Measurements from ENCODE around the gene SCGB1A1. TPM values are rescaled to one million over a fixed set of nuclear protein-coding genes. Genes with fewer than 3 reads are reported as not detected.

Gene SCGB1A1
- total RNA-seq, 1 experiment from 2014 or later, result not detected

DNA sequence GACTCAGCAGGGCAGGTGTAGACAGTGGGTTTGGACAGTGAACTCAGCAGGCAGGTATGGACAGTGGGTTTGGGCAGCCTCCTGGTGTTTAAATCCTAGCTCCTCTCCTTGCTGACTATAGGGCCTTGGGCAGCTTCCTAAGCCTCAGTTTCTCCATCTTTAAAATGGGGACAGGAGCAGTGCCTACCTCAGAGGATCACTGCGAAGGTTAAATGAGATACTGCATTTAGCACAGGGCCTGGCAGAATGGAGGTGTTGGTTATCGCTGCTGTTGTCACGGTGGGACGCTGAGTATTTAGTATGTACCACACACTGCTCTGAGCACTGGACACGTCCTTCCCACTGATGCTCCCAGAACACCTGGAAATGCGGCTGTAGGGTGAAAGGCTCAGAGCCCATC lies 14.4 kb upstream of the SCGB1A1 start:
- intact Hi-C loops (cut with micrococcal nuclease; ENCODE audit: unreplicated experiment), result no loop called here
- CTCF ChIA-PET, result interaction anchor here (0.7 kb wide), 1 partner anchor 15 kb away, joined by 4 read pairs; no protein-coding TSS in a partner anchor

DNA sequence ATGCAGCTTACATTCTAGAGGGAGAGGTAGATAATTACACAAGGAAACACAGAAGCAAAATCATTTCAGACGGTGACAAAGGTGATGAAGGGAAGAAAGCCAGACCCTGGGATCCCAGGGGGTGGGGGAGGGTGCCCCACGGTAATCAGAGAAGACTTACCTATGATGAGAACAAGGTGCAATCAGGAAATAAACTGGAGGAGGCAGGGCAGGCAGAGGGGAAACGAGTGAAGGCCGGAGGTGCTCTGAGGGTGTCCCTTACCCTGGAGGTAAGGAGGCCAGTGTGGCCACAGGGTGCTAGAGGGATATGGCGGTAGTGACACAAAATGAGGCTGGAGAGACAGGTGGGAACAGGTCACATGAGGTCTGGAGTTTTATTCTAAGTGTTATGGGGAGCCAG lies 13.9 kb upstream of the SCGB1A1 start:
- TF ChIP-seq, protein P1, sequence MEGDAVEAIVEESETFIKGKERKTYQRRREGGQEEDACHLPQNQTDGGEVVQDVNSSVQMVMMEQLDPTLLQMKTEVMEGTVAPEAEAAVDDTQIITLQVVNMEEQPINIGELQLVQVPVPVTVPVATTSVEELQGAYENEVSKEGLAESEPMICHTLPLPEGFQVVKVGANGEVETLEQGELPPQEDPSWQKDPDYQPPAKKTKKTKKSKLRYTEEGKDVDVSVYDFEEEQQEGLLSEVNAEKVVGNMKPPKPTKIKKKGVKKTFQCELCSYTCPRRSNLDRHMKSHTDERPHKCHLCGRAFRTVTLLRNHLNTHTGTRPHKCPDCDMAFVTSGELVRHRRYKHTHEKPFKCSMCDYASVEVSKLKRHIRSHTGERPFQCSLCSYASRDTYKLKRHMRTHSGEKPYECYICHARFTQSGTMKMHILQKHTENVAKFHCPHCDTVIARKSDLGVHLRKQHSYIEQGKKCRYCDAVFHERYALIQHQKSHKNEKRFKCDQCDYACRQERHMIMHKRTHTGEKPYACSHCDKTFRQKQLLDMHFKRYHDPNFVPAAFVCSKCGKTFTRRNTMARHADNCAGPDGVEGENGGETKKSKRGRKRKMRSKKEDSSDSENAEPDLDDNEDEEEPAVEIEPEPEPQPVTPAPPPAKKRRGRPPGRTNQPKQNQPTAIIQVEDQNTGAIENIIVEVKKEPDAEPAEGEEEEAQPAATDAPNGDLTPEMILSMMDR (IDR thresholded peaks at IDR 0.05; ENCODE audit: unreplicated experiment), result no peak
- peaks cover 9% of the 10 kb centered on the region for H3K4me1 Mint-ChIP-seq (ENCODE audit: low read depth, unreplicated experiment)
- H3K36me3 Mint-ChIP-seq (ENCODE audit: insufficient read depth, unreplicated experiment), result no peaks in the 10 kb centered on the region
- no peaks in the 10 kb centered on the region for H3K9me3 Mint-ChIP-seq (ENCODE audit: low read depth, unreplicated experiment)
- no TSS peak for BruUV-seq (replicated peaks)
- H3K27ac Mint-ChIP-seq (ENCODE audit: unreplicated experiment), result no peak overlapping the region
- no peak overlapping the region for H3K4me3 Mint-ChIP-seq (ENCODE audit: low read depth, unreplicated experiment)
- intact Hi-C loops (cut with micrococcal nuclease; ENCODE audit: unreplicated experiment), result no loop called here
- no peak for DNase-seq
- CTCF ChIA-PET, result interaction anchor here (0.7 kb wide), 1 partner anchor 14 kb away, joined by 4 read pairs; no protein-coding TSS in a partner anchor
- peaks cover 37% of the 10 kb centered on the region for H3K27me3 Mint-ChIP-seq (ENCODE audit: unreplicated experiment)

More for the DNA sequence above, 14.4 kb upstream of the SCGB1A1 start:
- H3K9me3 Mint-ChIP-seq (ENCODE audit: low read depth, unreplicated experiment), result no peaks in the 10 kb centered on the region
- no TSS peak for BruUV-seq (replicated peaks)
- H3K27ac Mint-ChIP-seq (ENCODE audit: unreplicated experiment), result no peak overlapping the region
- peaks cover 9% of the 10 kb centered on the region for H3K4me1 Mint-ChIP-seq (ENCODE audit: low read depth, unreplicated experiment)
- H3K36me3 Mint-ChIP-seq (ENCODE audit: insufficient read depth, unreplicated experiment), result no peaks in the 10 kb centered on the region
- peaks cover 37% of the 10 kb centered on the region for H3K27me3 Mint-ChIP-seq (ENCODE audit: unreplicated experiment)
- no peak overlapping the region for H3K4me3 Mint-ChIP-seq (ENCODE audit: low read depth, unreplicated experiment)
- DNase-seq, result no peak
- TF ChIP-seq, protein P1 (IDR thresholded peaks at IDR 0.05; ENCODE audit: unreplicated experiment), result no peak

DNA sequence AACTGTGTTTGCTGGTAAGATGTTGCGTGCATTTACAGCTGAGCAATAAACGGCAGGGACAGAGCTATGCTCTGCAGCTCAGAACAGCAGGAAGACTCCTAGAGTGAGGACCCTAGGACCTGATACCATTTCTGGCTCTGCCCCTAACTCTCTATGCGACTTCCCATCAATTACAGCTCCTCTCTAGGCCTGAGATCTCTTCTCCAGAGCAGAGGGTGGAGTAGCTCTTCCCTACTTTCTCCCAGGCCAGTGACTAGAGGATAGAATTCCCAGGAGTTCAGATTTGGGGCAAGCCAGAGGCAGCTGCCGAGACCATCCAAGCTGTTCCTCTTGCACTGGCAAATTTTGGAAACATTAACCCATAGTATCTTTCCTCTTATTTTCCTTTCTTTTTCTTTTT lies 12.8 kb upstream of the SCGB1A1 start:
- Mint-ChIP-seq H3K4me3 (ENCODE audit: low read depth, unreplicated experiment) (no peak overlapping the region), H3K27me3 (ENCODE audit: unreplicated experiment) (peaks cover 37% of the 10 kb centered on the region), H3K36me3 (ENCODE audit: insufficient read depth, unreplicated experiment) (no peaks in the 10 kb centered on the region), H3K9me3 (ENCODE audit: low read depth, unreplicated experiment) (no peaks in the 10 kb centered on the region), H3K4me1 (ENCODE audit: low read depth, unreplicated experiment) (peaks cover 9% of the 10 kb centered on the region), H3K27ac (ENCODE audit: unreplicated experiment) (no peak overlapping the region)
- BruUV-seq (replicated peaks), result no TSS peak
- intact Hi-C loops (cut with micrococcal nuclease; ENCODE audit: unreplicated experiment), result no loop called here
- TF ChIP-seq, protein P1 (IDR thresholded peaks at IDR 0.05; ENCODE audit: unreplicated experiment), result no peak
- CTCF ChIA-PET, result no interaction called here
- no peak for DNase-seq

DNA sequence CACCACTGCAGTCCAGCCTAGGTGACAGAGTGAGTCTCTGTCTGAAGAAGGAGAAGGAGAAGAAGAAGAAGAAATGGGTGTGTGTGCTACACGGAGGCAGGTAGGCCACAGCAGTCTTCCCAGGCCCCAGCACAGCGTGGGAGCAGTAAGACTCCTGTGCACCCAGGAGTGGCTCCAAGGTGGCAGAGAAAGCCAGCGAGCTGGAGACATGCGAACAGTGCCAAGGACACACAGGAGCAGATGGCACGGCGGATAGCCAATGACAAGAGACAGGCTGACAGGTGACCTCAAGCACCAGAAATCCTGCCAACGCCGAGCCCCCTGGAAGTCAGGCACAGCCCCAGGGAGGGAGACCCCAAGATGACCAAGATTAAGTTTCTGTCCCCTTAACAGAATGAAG lies 9.0 kb upstream of the SCGB1A1 start:
- CTCF ChIA-PET, result interaction anchor here (0.6 kb wide), 1 partner anchor 546 kb away, joined by 4 read pairs; no protein-coding TSS in a partner anchor
- TF ChIP-seq, protein P1 (IDR thresholded peaks at IDR 0.05; ENCODE audit: unreplicated experiment), result no peak
- no TSS peak for BruUV-seq (replicated peaks)

More for the DNA sequence above, 9.0 kb upstream of the SCGB1A1 start:
- H3K9me3 Mint-ChIP-seq (ENCODE audit: low read depth, unreplicated experiment), result no peaks in the 10 kb centered on the region
- no peak overlapping the region for H3K4me3 Mint-ChIP-seq (ENCODE audit: low read depth, unreplicated experiment)
- H3K27ac Mint-ChIP-seq (ENCODE audit: unreplicated experiment), result no peak overlapping the region
- H3K4me1 Mint-ChIP-seq (ENCODE audit: low read depth, unreplicated experiment), result peaks cover 5% of the 10 kb centered on the region
- no peak for DNase-seq
- peaks cover 7% of the 10 kb centered on the region for H3K27me3 Mint-ChIP-seq (ENCODE audit: unreplicated experiment)
- no peaks in the 10 kb centered on the region for H3K36me3 Mint-ChIP-seq (ENCODE audit: insufficient read depth, unreplicated experiment)
- intact Hi-C loops (cut with micrococcal nuclease; ENCODE audit: unreplicated experiment), result no loop called here

All from Calu3 (cell line).